ENCODE measurements around the gene GPR82.
"Not testable (repeated sequence)": the region's sequence is repeated elsewhere in the genome, so short reads cannot be mapped to it uniquely, and the experiment has no call there.

The GPR82 gene, protein sequence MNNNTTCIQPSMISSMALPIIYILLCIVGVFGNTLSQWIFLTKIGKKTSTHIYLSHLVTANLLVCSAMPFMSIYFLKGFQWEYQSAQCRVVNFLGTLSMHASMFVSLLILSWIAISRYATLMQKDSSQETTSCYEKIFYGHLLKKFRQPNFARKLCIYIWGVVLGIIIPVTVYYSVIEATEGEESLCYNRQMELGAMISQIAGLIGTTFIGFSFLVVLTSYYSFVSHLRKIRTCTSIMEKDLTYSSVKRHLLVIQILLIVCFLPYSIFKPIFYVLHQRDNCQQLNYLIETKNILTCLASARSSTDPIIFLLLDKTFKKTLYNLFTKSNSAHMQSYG

DNA sequence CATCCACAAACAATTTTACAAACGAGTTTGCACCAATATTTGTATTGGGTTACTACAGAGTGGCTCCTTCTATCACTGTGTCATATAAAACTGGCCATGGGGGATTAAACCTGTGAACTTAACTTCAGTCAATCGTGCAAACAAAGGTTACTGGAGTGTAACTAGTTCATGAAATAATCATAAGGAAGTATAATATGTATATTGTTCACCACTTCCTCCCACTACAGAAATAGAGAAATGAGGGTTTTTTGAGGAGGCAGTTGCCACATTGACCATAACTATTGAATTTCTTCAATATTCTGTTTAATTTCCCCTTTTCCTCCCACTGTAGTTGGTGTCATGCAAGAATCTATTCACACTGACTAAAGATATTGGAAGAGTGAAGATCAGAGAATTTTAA is at the start of gene GPR82:
GPR82 (plus strand) TSS at position 356 of the 400 bp plus-strand sequence. CDS start 2,846 bp downstream, outside the sequence.
- no peak for DNase-seq (ENCODE audit: low spot score)
- TF ChIP-seq, protein P1, sequence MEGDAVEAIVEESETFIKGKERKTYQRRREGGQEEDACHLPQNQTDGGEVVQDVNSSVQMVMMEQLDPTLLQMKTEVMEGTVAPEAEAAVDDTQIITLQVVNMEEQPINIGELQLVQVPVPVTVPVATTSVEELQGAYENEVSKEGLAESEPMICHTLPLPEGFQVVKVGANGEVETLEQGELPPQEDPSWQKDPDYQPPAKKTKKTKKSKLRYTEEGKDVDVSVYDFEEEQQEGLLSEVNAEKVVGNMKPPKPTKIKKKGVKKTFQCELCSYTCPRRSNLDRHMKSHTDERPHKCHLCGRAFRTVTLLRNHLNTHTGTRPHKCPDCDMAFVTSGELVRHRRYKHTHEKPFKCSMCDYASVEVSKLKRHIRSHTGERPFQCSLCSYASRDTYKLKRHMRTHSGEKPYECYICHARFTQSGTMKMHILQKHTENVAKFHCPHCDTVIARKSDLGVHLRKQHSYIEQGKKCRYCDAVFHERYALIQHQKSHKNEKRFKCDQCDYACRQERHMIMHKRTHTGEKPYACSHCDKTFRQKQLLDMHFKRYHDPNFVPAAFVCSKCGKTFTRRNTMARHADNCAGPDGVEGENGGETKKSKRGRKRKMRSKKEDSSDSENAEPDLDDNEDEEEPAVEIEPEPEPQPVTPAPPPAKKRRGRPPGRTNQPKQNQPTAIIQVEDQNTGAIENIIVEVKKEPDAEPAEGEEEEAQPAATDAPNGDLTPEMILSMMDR (IDR thresholded peaks at IDR 0.05; ENCODE audit: extremely low read depth, missing control alignments), result no peak

DNA sequence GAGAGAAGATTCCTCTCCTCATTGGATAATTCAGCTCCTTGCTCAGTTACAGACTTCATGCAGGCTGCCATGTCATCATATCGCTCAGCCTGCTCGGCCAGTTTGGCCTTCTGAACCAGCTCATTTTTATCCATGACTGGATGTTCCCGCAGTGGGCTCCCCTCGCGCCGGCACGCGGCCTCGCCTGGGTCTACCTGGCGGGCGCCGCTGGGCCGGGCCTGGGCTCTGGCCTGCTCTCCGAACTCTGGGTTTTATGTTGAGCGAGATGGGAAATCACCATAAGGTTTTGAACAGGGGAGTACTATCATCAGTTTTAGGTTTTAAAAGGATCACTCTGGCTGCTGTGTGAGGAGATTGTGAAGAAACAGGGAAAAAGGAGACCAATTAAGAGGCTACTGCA is 47.6 kb upstream of the GPR82 start:
- not testable (repeated sequence) for DNase-seq (ENCODE audit: low spot score)

DNA sequence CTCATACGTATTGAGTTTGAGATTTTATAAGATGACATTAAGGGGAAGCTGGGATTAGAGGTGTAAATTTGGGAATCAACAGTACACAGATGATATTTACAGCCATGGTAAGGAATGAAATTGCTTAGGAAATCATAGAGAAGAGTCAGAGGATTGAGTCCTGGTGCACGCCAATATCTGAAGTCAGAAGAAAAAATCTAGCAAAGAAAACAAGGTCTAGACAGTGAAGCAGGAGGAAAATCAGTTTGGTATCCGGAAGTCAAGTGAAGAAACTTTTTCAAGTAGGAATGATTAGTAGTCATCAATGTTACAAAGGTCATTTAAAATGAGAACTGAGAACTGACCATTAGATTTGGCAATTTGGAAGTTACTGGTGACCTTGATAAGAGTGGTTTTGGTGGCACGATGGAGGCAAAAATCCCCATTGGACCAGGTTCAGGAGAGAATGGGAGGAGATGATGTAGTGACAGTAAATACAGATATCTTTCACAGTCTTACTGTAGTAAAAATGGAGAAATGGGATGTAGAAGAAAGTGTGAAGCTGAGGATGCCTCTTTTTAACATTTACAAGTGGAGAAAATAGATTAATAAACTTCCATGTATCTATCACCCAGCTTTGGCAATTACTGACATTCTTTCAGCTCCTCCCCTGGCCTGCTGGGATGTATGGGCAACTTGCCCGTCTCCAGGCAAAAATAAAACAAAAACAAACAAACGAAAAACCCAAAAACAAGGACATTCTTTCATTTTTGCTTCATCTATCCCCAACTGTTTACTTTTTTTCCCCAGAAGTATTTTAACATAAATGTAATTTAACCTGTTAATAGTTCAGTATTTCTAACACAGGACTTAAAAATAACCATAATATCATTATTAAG is 46.6 kb upstream of the GPR82 start:
- TF ChIP-seq, protein P1 (IDR thresholded peaks at IDR 0.05; ENCODE audit: extremely low read depth, missing control alignments), result no peak
- DNase-seq (ENCODE audit: low spot score), result no peak

DNA sequence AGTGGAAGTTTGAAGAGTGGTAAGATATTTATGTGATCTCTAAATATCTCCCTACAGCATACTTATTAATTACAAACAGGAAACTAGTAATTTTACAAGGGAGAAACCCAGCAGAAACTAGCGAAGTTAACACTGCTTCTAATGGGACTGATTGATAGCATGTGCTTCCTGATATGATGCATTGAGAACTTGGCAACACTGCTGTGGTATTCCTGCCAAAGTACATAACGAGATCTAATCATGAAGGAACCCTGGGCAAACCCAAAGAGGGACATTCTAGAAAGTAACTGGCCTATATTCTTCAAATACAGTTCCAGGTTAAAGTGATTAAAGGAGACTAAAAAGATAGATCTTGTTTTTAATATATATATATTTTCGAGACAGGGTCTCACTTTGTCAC is 39.8 kb upstream of the GPR82 start:
- no peak for DNase-seq (ENCODE audit: low spot score)

DNA sequence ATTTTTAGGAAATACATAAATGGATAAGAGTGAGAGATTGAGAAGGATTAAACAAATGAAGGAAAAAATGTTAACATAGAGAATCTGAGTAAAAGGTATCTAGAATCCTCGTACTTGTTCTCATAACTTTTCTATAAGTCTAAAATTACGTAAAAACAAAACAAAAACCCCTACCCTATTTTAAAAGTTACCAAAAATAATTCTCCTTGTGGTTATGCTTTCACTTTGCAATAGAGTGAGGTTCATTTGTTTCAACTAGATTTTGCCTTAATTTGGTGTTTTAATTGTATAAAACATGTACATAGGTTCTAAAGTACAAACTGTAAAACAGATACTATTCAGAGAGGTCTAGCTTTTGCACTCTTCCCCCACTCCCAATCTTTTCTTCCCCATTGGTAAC is 39.0 kb upstream of the GPR82 start:
- TF ChIP-seq, protein P1 (IDR thresholded peaks at IDR 0.05; ENCODE audit: extremely low read depth, missing control alignments), result no peak
- no peak for DNase-seq (ENCODE audit: low spot score)

More for the DNA sequence above, 39.8 kb upstream of the GPR82 start:
- TF ChIP-seq, protein P1 (IDR thresholded peaks at IDR 0.05; ENCODE audit: extremely low read depth, missing control alignments), result no peak

DNA sequence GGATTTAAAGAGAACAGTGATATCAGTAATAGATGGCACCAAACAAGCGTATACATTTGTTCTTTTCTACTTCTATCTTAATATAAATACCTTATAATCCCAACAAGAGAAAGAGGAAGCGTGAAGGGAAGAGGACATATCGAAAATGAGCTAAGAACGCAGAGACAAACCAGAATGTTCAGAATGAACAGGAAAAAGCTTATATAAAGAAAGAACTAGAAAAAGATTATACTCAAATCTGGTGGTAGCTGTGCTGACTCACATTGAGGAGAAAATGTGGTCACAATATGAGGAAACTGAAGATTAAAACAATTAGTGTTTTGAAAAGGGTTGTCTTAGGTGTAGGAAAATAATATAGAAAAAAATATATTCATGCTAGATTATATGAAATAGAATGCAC is 37.2 kb upstream of the GPR82 start:
- DNase-seq (ENCODE audit: low spot score), result no peak
- TF ChIP-seq, protein P1 (IDR thresholded peaks at IDR 0.05; ENCODE audit: extremely low read depth, missing control alignments), result no peak

DNA sequence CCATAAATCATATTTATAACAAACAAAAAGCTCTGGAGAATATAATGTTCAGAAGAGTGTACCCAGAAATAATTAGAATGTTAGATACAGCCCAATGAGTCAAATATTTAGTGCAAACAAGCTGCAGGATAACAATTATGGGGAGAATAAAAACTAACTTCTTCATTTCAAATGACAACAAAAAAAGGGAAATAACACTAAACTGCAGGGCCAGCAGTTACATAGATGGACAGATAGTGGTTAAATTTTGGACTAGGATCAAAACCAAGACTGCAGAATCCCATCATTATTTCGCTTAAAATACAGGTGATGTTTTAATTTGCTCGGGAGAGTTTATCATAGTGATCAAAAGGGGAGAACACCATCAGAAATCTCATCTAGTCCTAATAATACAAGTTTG is 35.8 kb upstream of the GPR82 start:
- DNase-seq (ENCODE audit: low spot score), result no peak
- TF ChIP-seq, protein P1 (IDR thresholded peaks at IDR 0.05; ENCODE audit: extremely low read depth, missing control alignments), result no peak

Data from GM20000 (cell line).